ENCODE data around the gene ZNF77. TPM values are rescaled to one million over a fixed set of nuclear protein-coding genes. Genes with fewer than 3 reads are reported as not detected.
"Not testable (repeated sequence)": the region's sequence is repeated elsewhere in the genome, so short reads cannot be mapped to it uniquely, and the experiment has no call there.

Gene ZNF77
- total and polyA plus RNA-seq, 9 donors, result 3.0 to 7.4 (median 5.2) TPM

GRCh38 chr19:2967972-2968371 is 23.2 kb upstream of the ZNF77 start:
- no peaks in the 10 kb centered on the region for H3K36me3 ChIP-seq
- H3K4me1 ChIP-seq (ENCODE audit: insufficient read depth), result peaks cover 9% of the 10 kb centered on the region
- TF ChIP-seq POLR2A (IDR thresholded peaks at IDR 0.05), result no peak
- TF ChIP-seq EP300 (IDR thresholded peaks at IDR 0.05), result no peak
- TF ChIP-seq CTCF (IDR thresholded peaks at IDR 0.05), result no peak
- no peak for DNase-seq
- H3K9me3 ChIP-seq, result no peaks in the 10 kb centered on the region
- no peaks in the 10 kb centered on the region for H3K27me3 ChIP-seq
- 75 to 81% (median 79%) methylated on average over 8 of the region's 8 CpGs for WGBS, 3 donors
- no peak overlapping the region for H3K4me3 ChIP-seq
- intact Hi-C loops (cut with DNase I), result loop anchor here in 1 of 4 donors (10.0 kb wide), 1 partner anchor 127 kb away; the partner anchor contains the start of gene GNA11
- no peak overlapping the region for H3K27ac ChIP-seq

GRCh38 chr19:2964874-2965273 is 20.1 kb upstream of the ZNF77 start:
- H3K4me1 ChIP-seq (ENCODE audit: insufficient read depth), result peaks cover 6% of the 10 kb centered on the region
- no peaks in the 10 kb centered on the region for H3K9me3 ChIP-seq
- 92 to 95% (median 92%) methylated on average over 5 of the region's 5 CpGs for WGBS, 3 donors
- no peak for DNase-seq
- intact Hi-C loops (cut with DNase I), result loop anchor here in 2 of 4 donors (5.0 to 10.0 kb wide), 2 partner anchors 130 to 197 kb away; partner anchors contain the start of gene GNA11 (in 1 of the 2)
- no peak overlapping the region for H3K4me3 ChIP-seq
- H3K27ac ChIP-seq, result no peak overlapping the region
- no peak for TF ChIP-seq CTCF (IDR thresholded peaks at IDR 0.05)
- no peak for TF ChIP-seq POLR2A (IDR thresholded peaks at IDR 0.05)
- no peak for TF ChIP-seq EP300 (IDR thresholded peaks at IDR 0.05)
- no peaks in the 10 kb centered on the region for H3K27me3 ChIP-seq
- H3K36me3 ChIP-seq, result no peaks in the 10 kb centered on the region

- H3K4me3 ChIP-seq; H3K36me3 ChIP-seq; DNase-seq; H3K27ac ChIP-seq; H3K4me1 ChIP-seq (ENCODE audit: insufficient read depth); H3K27me3 ChIP-seq; H3K9me3 ChIP-seq: not testable (repeated sequence)
- WGBS, 3 donors, result 77 to 88% (median 80%) methylated on average over 12 of the region's 12 CpGs
- intact Hi-C loops (cut with DNase I), result loop anchor here in 2 of 4 donors (5.0 to 10.0 kb wide), 2 partner anchors 131 to 199 kb away; partner anchors contain the start of gene GNA11 (in 1 of the 2)
Measured at GRCh38 chr19:2963631-2964030, 18.9 kb upstream of the ZNF77 start.

GRCh38 chr19:2963122-2963521 is 18.4 kb upstream of the ZNF77 start:
- H3K9me3 ChIP-seq, result no peaks in the 10 kb centered on the region
- TF ChIP-seq CTCF (IDR thresholded peaks at IDR 0.05) (no peak), EP300 (IDR thresholded peaks at IDR 0.05) (no peak), POLR2A (IDR thresholded peaks at IDR 0.05) (no peak)
- WGBS, 3 donors, result 79 to 88% (median 80%) methylated on average over 5 of the region's 5 CpGs
- no peaks in the 10 kb centered on the region for H3K4me1 ChIP-seq (ENCODE audit: insufficient read depth)
- no peak for DNase-seq
- H3K27me3 ChIP-seq, result no peaks in the 10 kb centered on the region
- H3K36me3 ChIP-seq, result no peaks in the 10 kb centered on the region
- intact Hi-C loops (cut with DNase I), result loop anchor here in 2 of 4 donors (5.0 to 10.0 kb wide), 2 partner anchors 132 to 199 kb away; partner anchors contain the start of gene GNA11 (in 1 of the 2)
- H3K27ac ChIP-seq, result no peak overlapping the region
- no peak overlapping the region for H3K4me3 ChIP-seq

GRCh38 chr19:2962018-2962670 is 17.4 kb upstream of the ZNF77 start:
- intact Hi-C loops (cut with DNase I), result loop anchor here in 2 of 4 donors (5.0 to 10.0 kb wide), 2 partner anchors 133 to 200 kb away; partner anchors contain the start of gene GNA11 (in 1 of the 2)
- WGBS, 3 donors, result 17 to 28% (median 22%) methylated on average over 17 of the region's 17 CpGs
- no peaks in the 10 kb centered on the region for H3K9me3 ChIP-seq
- no peaks in the 10 kb centered on the region for H3K36me3 ChIP-seq
- H3K27me3 ChIP-seq, result no peaks in the 10 kb centered on the region
- DNase-seq, result peak in 2 of 5 donors; percentile 50 to 69
- no peaks in the 10 kb centered on the region for H3K4me1 ChIP-seq (ENCODE audit: insufficient read depth)
- no peak overlapping the region for H3K4me3 ChIP-seq
- no peak overlapping the region for H3K27ac ChIP-seq
- TF ChIP-seq EP300 (IDR thresholded peaks at IDR 0.05), result no peak
- peak; percentile 44 to 95 (median 95) for TF ChIP-seq CTCF (IDR thresholded peaks at IDR 0.05)
- TF ChIP-seq POLR2A (IDR thresholded peaks at IDR 0.05), result no peak

All from ovary (tissue), 9 donors.